Measurements from ENCODE around the gene C11orf68. TPM values are rescaled to one million over a fixed set of nuclear protein-coding genes. Genes with fewer than 3 reads are reported as not detected.

C11orf68 gene
- total and polyA plus RNA-seq, 2 of the 8 experiments (the other 6 are each of a cell fraction or from before 2014, with no cell fraction given): 24.0 to 51.2 TPM

Other genes with a start within 250 kb of the C11orf68 start
- gene KAT5, start 206.8 kb downstream of the C11orf68 start, total RNA-seq (2021; fragmentation: NEBNext Ultra II Directional; extraction: Animal tissue kit (Norgen Biotek cat#: 25700)): 36.4 and 37.4 TPM in 2 replicates
- gene KAT5, start 206.8 kb downstream of the C11orf68 start, polyA plus RNA-seq (2011; rRNA removed): 26.7 and 35.0 TPM in 2 replicates
- gene RNASEH2C, start 198.3 kb downstream of the C11orf68 start, total RNA-seq (2021; fragmentation: NEBNext Ultra II Directional; extraction: Animal tissue kit (Norgen Biotek cat#: 25700)): 37.9 and 40.2 TPM in 2 replicates
- 60.3 and 74.8 TPM in 2 replicates for gene RNASEH2C, start 198.3 kb downstream of the C11orf68 start, polyA plus RNA-seq (2011; rRNA removed)
- 9.9 and 10.0 TPM in 2 replicates for gene AP5B1, start 138.1 kb downstream of the C11orf68 start, total RNA-seq (2021; fragmentation: NEBNext Ultra II Directional; extraction: Animal tissue kit (Norgen Biotek cat#: 25700))
- 7.6 and 10.3 TPM in 2 replicates for gene AP5B1, start 138.1 kb downstream of the C11orf68 start, polyA plus RNA-seq (2011; rRNA removed)
- 3.3 and 3.4 TPM in 2 replicates for gene OVOL1, start 132.0 kb downstream of the C11orf68 start, total RNA-seq (2021; fragmentation: NEBNext Ultra II Directional; extraction: Animal tissue kit (Norgen Biotek cat#: 25700))
- gene OVOL1, start 132.0 kb downstream of the C11orf68 start, polyA plus RNA-seq (2011; rRNA removed): 2.6 and 3.3 TPM in 2 replicates
- gene SNX32, start 85.1 kb downstream of the C11orf68 start, total RNA-seq (2021; fragmentation: NEBNext Ultra II Directional; extraction: Animal tissue kit (Norgen Biotek cat#: 25700)): 1.1 and 2.2 TPM in 2 replicates
- 0.76 and 1.4 TPM in 2 replicates for gene SNX32, start 85.1 kb downstream of the C11orf68 start, polyA plus RNA-seq (2011; rRNA removed)
- gene CFL1, start 60.9 kb downstream of the C11orf68 start, total RNA-seq (2021; fragmentation: NEBNext Ultra II Directional; extraction: Animal tissue kit (Norgen Biotek cat#: 25700)): 1,252 and 1,270 TPM in 2 replicates
- 1,365 and 1,809 TPM in 2 replicates for gene CFL1, start 60.9 kb downstream of the C11orf68 start, polyA plus RNA-seq (2011; rRNA removed)
- 30.2 and 36.0 TPM in 2 replicates for gene MUS81, start 58.6 kb downstream of the C11orf68 start, total RNA-seq (2021; fragmentation: NEBNext Ultra II Directional; extraction: Animal tissue kit (Norgen Biotek cat#: 25700))
- 31.5 and 44.1 TPM in 2 replicates for gene MUS81, start 58.6 kb downstream of the C11orf68 start, polyA plus RNA-seq (2011; rRNA removed)
- 8.8 and 9.7 TPM in 2 replicates for gene EFEMP2, start 46.3 kb downstream of the C11orf68 start, total RNA-seq (2021; fragmentation: NEBNext Ultra II Directional; extraction: Animal tissue kit (Norgen Biotek cat#: 25700))
- 17.2 and 24.2 TPM in 2 replicates for gene EFEMP2, start 46.3 kb downstream of the C11orf68 start, polyA plus RNA-seq (2011; rRNA removed)
- not detected in 2 replicates for gene CTSW, start 39.2 kb downstream of the C11orf68 start, total RNA-seq (2021; fragmentation: NEBNext Ultra II Directional; extraction: Animal tissue kit (Norgen Biotek cat#: 25700))
- gene CTSW, start 39.2 kb downstream of the C11orf68 start, polyA plus RNA-seq (2011; rRNA removed): not detected in 2 replicates
- 74.3 and 79.9 TPM in 2 replicates for gene FIBP, start 30.6 kb downstream of the C11orf68 start, total RNA-seq (2021; fragmentation: NEBNext Ultra II Directional; extraction: Animal tissue kit (Norgen Biotek cat#: 25700))
- 173 and 184 TPM in 2 replicates for gene FIBP, start 30.6 kb downstream of the C11orf68 start, polyA plus RNA-seq (2011; rRNA removed)
- 30.8 and 33.3 TPM in 2 replicates for gene CCDC85B, start 28.4 kb downstream of the C11orf68 start, total RNA-seq (2021; fragmentation: NEBNext Ultra II Directional; extraction: Animal tissue kit (Norgen Biotek cat#: 25700))
- gene CCDC85B, start 28.4 kb downstream of the C11orf68 start, polyA plus RNA-seq (2011; rRNA removed): 19.8 and 40.6 TPM in 2 replicates
- 6.3 and 7.5 TPM in 2 replicates for gene FOSL1, start 18.7 kb downstream of the C11orf68 start, total RNA-seq (2021; fragmentation: NEBNext Ultra II Directional; extraction: Animal tissue kit (Norgen Biotek cat#: 25700))
- gene FOSL1, start 18.7 kb downstream of the C11orf68 start, polyA plus RNA-seq (2011; rRNA removed): 7.2 and 11.6 TPM in 2 replicates
- gene DRAP1, start 364 bp upstream of the C11orf68 start, total RNA-seq (2021; fragmentation: NEBNext Ultra II Directional; extraction: Animal tissue kit (Norgen Biotek cat#: 25700)): 98.7 and 108 TPM in 2 replicates
- gene DRAP1, start 364 bp upstream of the C11orf68 start, polyA plus RNA-seq (2011; rRNA removed): 62.5 and 81.2 TPM in 2 replicates
- 1.3 and 1.9 TPM in 2 replicates for gene TSGA10IP, start 26.4 kb upstream of the C11orf68 start, total RNA-seq (2021; fragmentation: NEBNext Ultra II Directional; extraction: Animal tissue kit (Norgen Biotek cat#: 25700))
- 6.0 and 8.2 TPM in 2 replicates for gene TSGA10IP, start 26.4 kb upstream of the C11orf68 start, polyA plus RNA-seq (2011; rRNA removed)
- gene SART1, start 42.7 kb upstream of the C11orf68 start, total RNA-seq (2021; fragmentation: NEBNext Ultra II Directional; extraction: Animal tissue kit (Norgen Biotek cat#: 25700)): 46.1 and 48.5 TPM in 2 replicates
- gene SART1, start 42.7 kb upstream of the C11orf68 start, polyA plus RNA-seq (2011; rRNA removed): 9.7 and 22.4 TPM in 2 replicates
- 35.8 and 39.9 TPM in 2 replicates for gene EIF1AD, start 83.1 kb upstream of the C11orf68 start, total RNA-seq (2021; fragmentation: NEBNext Ultra II Directional; extraction: Animal tissue kit (Norgen Biotek cat#: 25700))
- gene EIF1AD, start 83.1 kb upstream of the C11orf68 start, polyA plus RNA-seq (2011; rRNA removed): 29.5 and 32.6 TPM in 2 replicates
- 330 and 345 TPM in 2 replicates for gene BANF1, start 83.4 kb upstream of the C11orf68 start, total RNA-seq (2021; fragmentation: NEBNext Ultra II Directional; extraction: Animal tissue kit (Norgen Biotek cat#: 25700))
- gene BANF1, start 83.4 kb upstream of the C11orf68 start, polyA plus RNA-seq (2011; rRNA removed): 467 and 516 TPM in 2 replicates
- gene CST6, start 92.9 kb upstream of the C11orf68 start, total RNA-seq (2021; fragmentation: NEBNext Ultra II Directional; extraction: Animal tissue kit (Norgen Biotek cat#: 25700)): 1.6 and 1.8 TPM in 2 replicates
- gene CST6, start 92.9 kb upstream of the C11orf68 start, polyA plus RNA-seq (2011; rRNA removed): 7.6 and 8.6 TPM in 2 replicates
- gene CATSPER1, start 107.4 kb upstream of the C11orf68 start, total RNA-seq (2021; fragmentation: NEBNext Ultra II Directional; extraction: Animal tissue kit (Norgen Biotek cat#: 25700)): not detected in 2 replicates
- not detected in 2 replicates for gene CATSPER1, start 107.4 kb upstream of the C11orf68 start, polyA plus RNA-seq (2011; rRNA removed)
- gene GAL3ST3, start 130.1 kb upstream of the C11orf68 start, total RNA-seq (2021; fragmentation: NEBNext Ultra II Directional; extraction: Animal tissue kit (Norgen Biotek cat#: 25700)): 21.1 and 21.4 TPM in 2 replicates
- 21.1 and 35.0 TPM in 2 replicates for gene GAL3ST3, start 130.1 kb upstream of the C11orf68 start, polyA plus RNA-seq (2011; rRNA removed)
- gene SF3B2, start 133.3 kb upstream of the C11orf68 start, total RNA-seq (2021; fragmentation: NEBNext Ultra II Directional; extraction: Animal tissue kit (Norgen Biotek cat#: 25700)): 231 and 237 TPM in 2 replicates
- gene SF3B2, start 133.3 kb upstream of the C11orf68 start, polyA plus RNA-seq (2011; rRNA removed): 182 and 270 TPM in 2 replicates
- 34.4 and 36.0 TPM in 2 replicates for gene PACS1, start 151.2 kb upstream of the C11orf68 start, total RNA-seq (2021; fragmentation: NEBNext Ultra II Directional; extraction: Animal tissue kit (Norgen Biotek cat#: 25700))
- gene PACS1, start 151.2 kb upstream of the C11orf68 start, polyA plus RNA-seq (2011; rRNA removed): 11.5 and 20.4 TPM in 2 replicates